Measurements from ENCODE around the gene ENTPD7.
"Not testable (repeated sequence)": the region's sequence is repeated elsewhere in the genome, so short reads cannot be mapped to it uniquely, and the experiment has no call there.

Gene ENTPD7

GRCh38 chr10:99733366-99733765 lies 74.1 kb downstream of the ENTPD7 start:
- no peaks in the 10 kb centered on the region for H3K27me3 ChIP-seq (replicated peaks; ENCODE audit: control insufficient read depth, insufficient read depth, low read length)
- no peak overlapping the region; the same call in none of the 2 replicates for H3K4me3 ChIP-seq (replicated peaks; ENCODE audit: low read depth, low read length)
- H3K36me3 ChIP-seq (ENCODE audit: control insufficient read depth, insufficient read depth, low read length), result peaks cover 2% of the 10 kb centered on the region
- no peak for DNase-seq (ENCODE audit: extremely low read depth, insufficient read length)
- TF ChIP-seq CTCF (IDR thresholded peaks at IDR 0.05; ENCODE audit: insufficient read depth, low read length, poor library complexity, severe bottlenecking), result no peak

- H3K27me3 ChIP-seq (replicated peaks; ENCODE audit: control insufficient read depth, insufficient read depth, low read length); H3K4me3 ChIP-seq (replicated peaks; ENCODE audit: low read depth, low read length); DNase-seq (ENCODE audit: extremely low read depth, insufficient read length); H3K36me3 ChIP-seq (ENCODE audit: control insufficient read depth, insufficient read depth, low read length): not testable (repeated sequence)
These were observed 74.8 kb downstream of the ENTPD7 start for GRCh38 chr10:99734111-99734510.

GRCh38 chr10:99740260-99740659 lies 81.0 kb downstream of the ENTPD7 start:
- H3K4me3 ChIP-seq (replicated peaks; ENCODE audit: low read depth, low read length), result no peak overlapping the region
- DNase-seq (ENCODE audit: extremely low read depth, insufficient read length), result no peak
- H3K27me3 ChIP-seq (replicated peaks; ENCODE audit: control insufficient read depth, insufficient read depth, low read length), result no peaks in the 10 kb centered on the region
- peaks cover 5% of the 10 kb centered on the region for H3K36me3 ChIP-seq (ENCODE audit: control insufficient read depth, insufficient read depth, low read length)
- TF ChIP-seq CTCF (IDR thresholded peaks at IDR 0.05; ENCODE audit: insufficient read depth, low read length, poor library complexity, severe bottlenecking), result no peak

GRCh38 chr10:99740933-99741559 lies 81.7 kb downstream of the ENTPD7 start:
- no peak for TF ChIP-seq CTCF (IDR thresholded peaks at IDR 0.05; ENCODE audit: insufficient read depth, low read length, poor library complexity, severe bottlenecking)
- peaks cover 5% of the 10 kb centered on the region for H3K36me3 ChIP-seq (ENCODE audit: control insufficient read depth, insufficient read depth, low read length)
- no peak for DNase-seq (ENCODE audit: extremely low read depth, insufficient read length)
- H3K27me3 ChIP-seq (replicated peaks; ENCODE audit: control insufficient read depth, insufficient read depth, low read length), result no peaks in the 10 kb centered on the region
- H3K4me3 ChIP-seq (replicated peaks; ENCODE audit: low read depth, low read length), result no peak overlapping the region

DNA sequence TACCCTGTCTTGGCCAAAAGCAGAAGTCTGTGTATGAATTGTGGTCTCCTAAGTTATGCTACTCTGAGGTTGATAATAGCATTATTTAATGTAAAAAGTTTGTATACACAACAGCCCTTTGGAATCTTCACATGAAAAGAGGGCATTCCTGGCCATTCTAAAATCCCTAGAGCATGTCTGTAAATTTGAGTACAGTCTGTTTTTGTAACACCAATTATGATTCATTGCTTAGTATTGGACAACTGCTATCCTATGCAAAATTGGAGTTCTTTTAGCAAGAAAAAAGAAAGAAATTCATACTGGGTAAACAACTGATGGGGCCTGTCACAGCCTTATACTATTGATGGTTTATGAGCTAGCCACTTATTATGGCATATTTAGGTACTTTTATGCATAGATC lies 82.9 kb downstream of the ENTPD7 start:
- Histone ChIP-seq H3K27me3 (replicated peaks; ENCODE audit: control insufficient read depth, insufficient read depth, low read length) (no peaks in the 10 kb centered on the region), H3K4me3 (replicated peaks; ENCODE audit: low read depth, low read length) (no peak overlapping the region), H3K36me3 (ENCODE audit: control insufficient read depth, insufficient read depth, low read length) (peaks cover 8% of the 10 kb centered on the region)
- no peak for TF ChIP-seq CTCF (IDR thresholded peaks at IDR 0.05; ENCODE audit: insufficient read depth, low read length, poor library complexity, severe bottlenecking)
- DNase-seq (ENCODE audit: extremely low read depth, insufficient read length), result no peak

DNA sequence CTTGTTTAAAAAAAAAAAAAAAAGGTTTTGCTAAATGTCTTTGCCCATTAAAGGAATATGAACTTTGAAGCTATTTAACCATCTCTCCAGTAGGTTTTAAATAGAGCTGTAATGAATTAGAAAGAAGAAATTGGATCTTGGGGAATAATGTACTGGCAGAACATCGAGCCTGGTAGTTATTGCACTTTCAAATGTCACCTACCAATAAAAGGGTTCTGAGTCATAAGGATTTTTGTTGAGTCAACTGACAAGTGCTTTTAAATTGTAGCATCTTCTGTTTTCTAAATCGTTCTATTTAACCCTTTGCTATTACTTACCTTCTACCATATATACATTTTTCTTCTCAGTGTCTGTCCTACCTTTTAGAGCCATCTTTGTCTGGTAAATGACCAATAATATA lies 83.4 kb downstream of the ENTPD7 start:
- Histone ChIP-seq H3K36me3 (ENCODE audit: control insufficient read depth, insufficient read depth, low read length) (peaks cover 8% of the 10 kb centered on the region), H3K27me3 (replicated peaks; ENCODE audit: control insufficient read depth, insufficient read depth, low read length) (no peaks in the 10 kb centered on the region), H3K4me3 (replicated peaks; ENCODE audit: low read depth, low read length) (no peak overlapping the region)
- TF ChIP-seq CTCF (IDR thresholded peaks at IDR 0.05; ENCODE audit: insufficient read depth, low read length, poor library complexity, severe bottlenecking), result no peak
- DNase-seq (ENCODE audit: extremely low read depth, insufficient read length), result no peak
